ENCODE results near the gene GSG1L.

Gene GSG1L

GRCh38 chr16:28062261-28062846, 1.2 kb downstream of the GSG1L start:
- DNase-seq, result no peak

DNA sequence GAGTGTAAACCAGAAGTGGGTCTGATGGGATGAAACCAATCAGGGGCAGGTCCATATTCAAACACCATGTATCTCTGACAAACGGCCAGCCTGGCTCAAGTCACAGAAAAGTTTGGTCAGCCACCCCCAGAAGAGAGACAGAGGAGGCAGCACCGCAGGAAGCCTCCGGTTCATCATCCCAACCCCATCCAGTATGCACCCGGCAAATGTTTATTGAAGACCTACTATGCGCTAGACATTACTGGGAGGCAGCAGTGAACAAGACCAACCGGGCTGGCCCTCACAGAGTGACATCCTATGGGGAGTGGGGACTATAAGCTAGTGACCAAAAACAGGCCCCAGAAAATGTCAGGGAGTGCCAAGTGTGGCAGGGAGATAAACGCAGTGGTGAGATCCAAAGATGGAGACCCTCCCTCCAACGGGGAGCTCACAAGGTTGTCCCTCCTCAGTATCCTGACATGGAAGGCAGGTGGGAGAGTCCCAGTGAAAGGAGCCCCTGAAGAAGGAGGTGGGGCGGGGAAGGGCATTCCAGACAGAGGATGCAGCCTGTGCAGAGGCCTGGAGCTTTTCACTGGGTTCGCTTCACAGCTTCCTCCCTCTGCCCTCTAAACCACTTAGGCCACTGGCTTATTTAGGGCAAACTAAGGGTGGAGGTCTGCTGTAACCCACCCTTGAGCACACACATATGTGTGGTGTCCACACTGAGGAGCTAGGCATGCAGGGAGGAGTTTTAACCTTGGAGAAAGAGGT, 2.0 kb downstream of the GSG1L start:
- DNase-seq, result no peak

DNA sequence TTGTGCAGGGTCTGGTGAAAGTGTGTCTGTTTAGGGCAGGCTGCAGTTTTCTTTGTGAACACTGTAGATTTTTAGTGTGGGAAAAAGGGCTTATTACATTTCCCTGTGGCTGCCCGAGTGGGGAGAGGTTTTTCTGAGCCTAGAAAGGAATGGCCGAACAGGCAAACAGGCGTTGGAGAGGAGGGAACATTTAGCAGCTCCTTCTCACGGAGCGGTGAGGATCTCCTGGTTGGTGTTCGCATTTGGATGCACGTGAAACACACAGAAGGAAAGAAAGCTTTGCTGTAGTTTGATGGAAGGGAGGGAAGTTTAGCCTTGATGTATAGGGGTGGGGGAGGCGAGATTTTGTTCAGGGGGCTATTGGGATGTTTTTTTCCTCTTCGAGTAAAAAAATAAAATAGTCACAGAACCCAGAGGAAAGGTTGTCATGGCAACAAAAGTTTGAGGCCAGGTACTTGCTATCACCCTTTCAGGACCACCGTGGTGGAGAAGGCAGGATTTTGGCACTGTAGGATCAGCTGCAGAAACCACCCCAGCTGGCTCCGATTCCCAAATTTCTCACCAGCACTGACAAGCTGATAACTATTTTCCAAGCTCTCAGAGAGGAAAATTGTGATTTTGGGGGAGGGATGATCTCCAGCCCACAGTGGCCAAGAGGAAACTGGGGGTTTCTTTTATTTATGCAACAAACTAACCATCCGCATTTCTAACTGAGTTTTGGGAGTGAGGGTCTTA, 3.5 kb downstream of the GSG1L start:
- no peak for DNase-seq

- no peak for DNase-seq
These were observed 4.5 kb downstream of the GSG1L start for GRCh38 chr16:28058839-28059589.

DNA sequence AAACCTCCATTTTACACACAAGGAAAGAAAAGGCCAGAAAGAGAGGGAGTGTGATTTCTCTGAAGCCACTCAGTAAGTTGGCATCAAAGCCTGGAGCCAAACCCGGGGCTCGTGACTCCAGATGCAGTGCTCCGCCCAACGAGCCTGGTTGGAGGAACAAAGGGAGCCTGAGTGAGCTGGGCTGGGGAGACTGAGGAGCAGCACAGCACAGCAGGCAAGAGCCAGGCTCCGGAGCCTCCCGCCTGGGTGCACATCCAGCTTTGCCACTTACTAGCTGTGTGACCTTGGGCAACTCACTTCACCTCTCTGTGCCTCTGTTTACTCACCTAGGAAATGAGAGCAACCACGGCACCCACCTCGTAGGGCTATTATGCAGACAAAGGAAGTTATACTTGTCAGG, 5.6 kb downstream of the GSG1L start:
- no peak for DNase-seq

DNA sequence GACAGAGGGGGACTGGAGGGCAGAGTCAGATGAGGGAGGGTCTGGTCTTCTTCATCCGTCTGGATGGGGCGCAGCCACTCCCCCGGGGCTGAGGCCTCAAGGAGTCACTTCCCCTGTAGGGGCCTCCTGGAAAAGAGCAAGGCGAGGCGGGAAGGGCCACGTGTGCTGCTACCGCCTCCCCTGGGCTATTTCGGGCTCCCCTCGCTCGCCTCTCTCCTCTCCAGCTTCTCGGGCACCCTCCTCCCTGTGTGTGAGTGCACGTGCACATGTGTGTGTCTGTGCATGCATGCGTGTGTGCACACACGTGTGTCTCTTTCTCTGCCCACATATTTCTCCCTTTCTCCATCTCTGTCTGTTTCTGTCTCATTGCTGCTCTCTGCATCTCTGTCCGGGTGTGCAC, 10.1 kb downstream of the GSG1L start:
- DNase-seq, result no peak

DNA sequence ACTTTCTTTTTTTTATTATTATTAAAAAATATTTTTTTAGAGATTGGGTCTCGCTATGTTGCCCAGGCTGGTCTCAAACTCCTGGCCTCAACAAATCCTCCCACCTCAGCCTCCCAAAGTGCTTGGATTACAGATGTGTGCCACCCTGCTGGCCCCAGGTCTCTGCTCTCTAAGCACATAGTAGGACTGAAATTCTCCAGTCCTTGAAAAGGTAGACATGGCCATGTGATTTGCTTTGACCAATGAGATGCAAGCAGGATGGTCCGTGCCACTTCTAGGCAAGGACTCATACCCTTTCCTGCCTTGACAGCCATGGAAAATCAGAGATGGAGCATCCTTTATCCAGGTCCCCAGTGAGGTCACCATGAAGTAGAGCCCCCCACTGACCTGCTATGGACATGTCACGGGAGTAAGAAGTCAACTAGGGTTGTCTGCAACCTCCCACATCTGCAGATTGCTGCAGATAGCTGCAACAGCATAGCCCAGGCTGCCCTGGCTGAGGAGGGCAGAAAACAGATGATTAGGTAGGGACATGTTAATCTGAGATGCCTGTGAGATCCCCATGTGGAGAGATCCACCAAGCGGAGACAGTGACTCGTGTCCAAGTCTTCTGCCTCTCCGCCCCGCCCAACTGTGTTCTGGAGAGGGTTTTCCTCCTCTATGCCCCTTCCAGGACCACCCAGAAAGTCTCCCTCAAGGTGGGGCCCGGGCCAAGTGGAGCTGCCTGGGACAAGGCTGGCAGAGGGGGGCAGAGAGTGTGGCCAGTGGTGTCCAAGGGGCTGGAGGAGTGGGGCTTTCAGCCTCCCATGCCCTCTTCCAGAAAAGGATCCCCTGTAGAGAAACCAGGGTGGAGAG, 11.0 kb downstream of the GSG1L start:
- no peak for DNase-seq

GRCh38 chr16:28051486-28051885, 12.0 kb downstream of the GSG1L start:
- no peak for DNase-seq

GRCh38 chr16:28042811-28043210, 20.7 kb downstream of the GSG1L start:
- no peak for DNase-seq

- no peak for DNase-seq
These were observed 21.9 kb downstream of the GSG1L start for GRCh38 chr16:28041615-28042014.

GRCh38 chr16:28040039-28040438, 23.5 kb downstream of the GSG1L start:
- DNase-seq, result no peak

- no peak for DNase-seq
These were observed 24.0 kb downstream of the GSG1L start for GRCh38 chr16:28039493-28039892.

DNA sequence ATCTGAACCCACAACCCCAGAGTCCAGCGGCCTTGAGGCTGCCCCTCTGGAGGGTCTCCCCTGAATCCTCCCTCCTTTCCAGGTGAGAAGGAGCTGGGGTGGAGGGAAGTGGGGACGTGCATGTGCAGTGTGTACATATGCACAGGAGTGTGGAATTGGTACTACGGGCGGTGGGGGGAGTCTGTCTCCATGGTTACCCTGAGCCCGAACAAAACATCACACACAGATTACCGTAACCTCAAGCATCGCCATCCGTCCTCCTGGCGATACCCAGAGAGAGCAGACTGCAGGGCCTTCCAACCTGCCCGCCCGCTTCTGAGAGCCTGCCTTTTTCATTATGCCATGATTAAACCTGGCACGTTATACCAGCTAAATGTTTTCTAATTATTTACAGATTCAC, 25.1 kb downstream of the GSG1L start:
- no peak for DNase-seq

DNA sequence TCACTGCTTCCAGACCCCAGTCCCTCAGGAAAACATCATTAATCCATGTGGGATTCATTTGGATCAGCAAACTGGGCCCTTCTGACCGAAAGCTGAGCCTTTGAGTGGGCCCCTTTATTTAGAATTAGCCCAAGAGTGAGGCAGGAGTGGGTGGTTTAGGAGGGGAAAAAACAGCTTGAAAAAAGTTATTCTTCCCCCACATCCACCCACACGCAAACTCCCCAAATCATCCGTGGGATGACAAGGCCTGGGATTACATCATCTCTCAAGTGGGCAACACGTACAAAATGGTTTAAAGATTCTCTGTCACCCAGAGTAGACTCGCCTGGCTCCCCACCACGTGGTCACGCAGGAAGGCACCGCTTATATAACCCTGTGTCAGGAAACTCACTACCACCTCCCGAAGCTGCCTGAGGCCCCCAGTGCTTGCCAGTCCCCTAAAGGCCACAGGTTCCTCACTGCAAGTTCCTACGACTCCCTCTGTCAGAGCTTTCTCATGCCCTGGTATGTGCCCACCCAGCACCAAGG, 27.6 kb downstream of the GSG1L start:
- no peak for DNase-seq

GRCh38 chr16:28033870-28034269, 29.6 kb downstream of the GSG1L start:
- no peak for DNase-seq

DNA sequence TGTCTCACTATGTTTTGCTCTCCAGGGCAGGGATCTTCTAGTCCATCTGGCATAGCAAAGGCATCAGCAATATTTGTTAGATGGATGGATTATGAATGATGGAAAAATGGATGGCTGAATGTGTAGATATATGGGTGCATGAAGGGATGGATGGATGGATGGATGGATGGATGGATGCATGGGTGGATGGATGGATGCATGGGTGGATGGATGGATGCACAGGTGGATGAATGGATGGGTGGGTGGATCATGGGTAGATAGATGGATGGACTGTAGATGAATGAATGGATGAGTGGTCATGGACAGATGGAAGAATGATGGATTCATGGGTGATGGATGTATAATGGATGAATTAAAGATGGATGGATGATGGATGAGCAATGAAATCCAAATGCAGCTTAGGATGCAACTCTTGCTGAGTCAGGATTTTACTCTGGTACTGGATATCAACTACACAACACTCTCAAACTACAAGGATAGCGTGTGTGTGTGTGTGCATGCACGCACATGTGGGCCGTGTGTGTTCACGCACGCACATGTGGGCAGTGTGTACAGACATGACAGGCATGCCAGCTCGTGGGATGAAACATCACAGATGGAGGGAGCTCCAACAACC, 34.0 kb downstream of the GSG1L start:
- DNase-seq, result no peak

DNA sequence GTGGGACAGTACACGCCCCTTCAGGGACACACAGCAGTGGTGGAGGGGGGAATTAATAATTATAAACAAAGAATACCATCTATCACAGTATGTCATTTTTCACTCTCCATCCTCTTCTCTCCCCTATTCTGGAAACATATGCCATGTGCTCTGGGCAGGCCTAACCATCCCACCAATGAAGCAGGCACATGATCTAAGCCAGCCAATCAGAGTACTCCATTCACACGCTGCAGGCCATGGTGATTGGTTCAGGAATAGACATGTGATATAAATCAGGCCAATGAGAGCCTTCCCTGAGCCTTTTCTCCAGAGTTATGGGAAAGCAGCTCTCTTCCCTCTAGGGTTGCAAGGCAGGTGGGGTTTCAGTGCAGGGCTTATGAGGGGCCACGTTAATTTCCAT, 36.5 kb downstream of the GSG1L start:
- DNase-seq, result no peak

DNA sequence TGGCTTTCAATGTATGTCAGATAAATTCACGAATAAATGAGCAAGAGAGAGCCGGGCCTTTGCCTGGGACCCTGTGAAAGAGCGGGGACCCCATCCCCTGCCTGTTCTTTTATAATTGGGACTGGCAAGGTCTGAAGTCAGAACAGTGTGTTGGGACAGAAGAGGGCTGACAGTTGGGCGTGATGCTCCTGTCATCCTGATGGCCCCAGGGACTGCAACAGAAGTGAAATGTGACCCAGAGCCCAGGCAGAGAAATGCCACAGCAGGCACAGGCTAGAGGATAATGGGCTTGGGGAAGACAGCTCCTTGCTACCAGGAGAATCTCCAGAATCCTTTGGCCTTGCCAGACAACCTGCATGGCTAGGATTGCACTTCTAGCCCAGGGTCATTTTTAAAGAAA, 37.9 kb downstream of the GSG1L start:
- DNase-seq, result no peak

DNA sequence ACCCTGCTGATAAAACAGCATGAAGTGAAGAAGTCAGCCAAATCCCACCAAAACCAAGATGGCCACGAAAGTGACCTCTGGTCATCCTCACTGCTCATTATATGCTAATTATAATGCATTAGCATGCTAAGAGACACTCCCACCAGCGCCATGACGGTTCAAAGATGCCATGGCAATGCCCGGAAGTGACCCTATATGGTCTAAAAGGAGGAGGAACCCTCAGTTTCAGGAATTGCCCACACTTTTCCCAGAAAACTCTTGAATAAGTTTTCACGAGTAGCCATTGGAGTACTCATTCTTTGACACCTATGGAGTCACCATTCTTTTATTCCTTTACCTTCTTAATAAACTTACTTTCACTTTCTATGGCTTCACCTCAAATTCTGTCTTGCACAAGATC, 44.3 kb downstream of the GSG1L start:
- no peak for DNase-seq

- DNase-seq, result no peak
These were observed 48.7 kb downstream of the GSG1L start for GRCh38 chr16:28014851-28015250.

- DNase-seq, result no peak
These were observed 49.6 kb downstream of the GSG1L start for GRCh38 chr16:28013878-28014277.

DNA sequence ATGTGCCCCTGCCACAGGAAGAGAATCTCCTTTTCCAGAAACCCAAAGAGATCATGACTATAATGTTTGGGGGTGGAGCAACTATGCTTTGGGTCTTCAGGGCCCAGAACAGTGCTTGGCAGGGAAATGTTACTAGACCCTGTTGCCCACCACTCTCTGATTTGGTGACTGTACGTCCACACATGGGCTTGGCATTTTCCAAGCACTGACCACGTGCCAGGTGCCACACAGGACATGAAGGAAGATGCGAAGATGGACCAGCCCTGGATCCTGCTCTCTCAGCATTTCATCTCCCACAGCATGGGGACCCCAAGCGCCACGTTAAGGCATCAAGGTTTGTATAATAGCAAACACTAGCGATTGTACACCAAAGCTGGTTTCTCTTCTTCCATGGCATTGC, 50.1 kb downstream of the GSG1L start:
- DNase-seq, result no peak
